Upper lobe of left lung (tissue), 4 donors: ENCODE measurements around the gene LCE1E.

Experiments used
- CTCF ChIP-seq, 6 experiments: fragments of 450-650 bp in 4 of 6; fragments of 200-600 bp in 2 of 6; sonication (generic) in 2 of 6; IDR thresholded peaks; one replicate each; pipeline ENCODE4 v1.5.1; 2016 to 2019; ENCODE audit warnings: antibody characterized with exemption in 6 of 6
- EP300 ChIP-seq, 4 donors: sonication (generic); formaldehyde crosslinking; IDR thresholded peaks; one replicate each; pipeline ENCODE4 v1.5.1; 2017; ENCODE audit warnings: antibody characterized with exemption in 4 of 4, control low read depth in 2 of 4
- POLR2A ChIP-seq, 4 donors: fragments of 450-650 bp; IDR thresholded peaks; one replicate each; pipeline ENCODE4 v1.5.1; 2016 to 2017; ENCODE audit warnings: antibody characterized with exemption in 4 of 4, mild to moderate bottlenecking in 2 of 4

GRCh38 chr1:152770411-152770810 is 15.6 kb upstream of the LCE1E start:
- TF ChIP-seq POLR2A (IDR thresholded peaks at IDR 0.05) (no peak), CTCF (IDR thresholded peaks at IDR 0.05) (no peak), EP300 (IDR thresholded peaks at IDR 0.05) (no peak)
